HG03135 (cell line): ENCODE results near the gene FAM193B.
"Not testable (repeated sequence)": the region's sequence is repeated elsewhere in the genome, so short reads cannot be mapped to it uniquely, and the experiment has no call there.

Source experiments
- ATAC-seq: cut with Tn5 transposase; IDR thresholded peaks from one replicate; pipeline ENCODE4 v1.9.1; 2021; ENCODE audit warnings: mild to moderate bottlenecking, moderate library complexity; ENCODE audit not compliant: unreplicated experiment

Gene FAM193B

DNA sequence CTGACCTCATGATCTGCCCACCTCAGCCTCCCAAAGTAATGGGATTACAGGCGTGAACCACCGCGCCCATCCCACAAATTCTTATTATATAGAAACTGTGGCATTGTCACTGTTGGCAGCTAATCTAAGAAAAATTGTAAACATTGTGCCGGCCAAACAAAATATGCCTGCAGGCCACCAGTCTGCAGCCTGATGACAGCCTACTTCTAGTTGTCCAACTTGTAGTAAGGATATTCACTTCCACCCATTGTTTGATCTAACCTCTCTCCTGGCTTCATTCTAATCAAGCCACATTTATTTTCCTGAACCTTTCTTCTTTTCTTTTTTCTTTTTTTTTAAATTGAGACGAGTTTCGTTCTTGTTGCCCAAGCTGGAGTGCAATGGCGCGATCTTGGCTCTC, 24.0 kb upstream of the FAM193B start:
- ATAC-seq, result no peak

DNA sequence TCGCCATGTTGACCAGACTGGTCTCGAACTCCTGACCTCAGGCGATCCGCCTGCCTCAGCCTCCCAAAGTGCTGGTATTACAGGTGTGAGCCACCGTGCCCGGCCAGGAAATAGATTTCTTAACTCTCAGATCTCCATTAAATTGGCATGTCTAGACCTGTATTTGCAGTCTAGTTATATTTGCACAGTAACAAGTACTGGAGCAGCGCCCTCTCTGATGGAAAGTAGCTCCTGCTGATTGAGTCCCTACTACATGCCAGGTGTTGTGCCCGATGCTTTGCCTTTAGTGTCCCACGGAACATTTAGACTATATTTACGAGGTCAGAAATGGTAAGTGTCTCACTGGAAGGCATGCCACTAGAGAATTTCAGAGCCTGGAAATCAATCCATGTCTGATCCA, 21.8 kb upstream of the FAM193B start:
- ATAC-seq, result no peak

DNA sequence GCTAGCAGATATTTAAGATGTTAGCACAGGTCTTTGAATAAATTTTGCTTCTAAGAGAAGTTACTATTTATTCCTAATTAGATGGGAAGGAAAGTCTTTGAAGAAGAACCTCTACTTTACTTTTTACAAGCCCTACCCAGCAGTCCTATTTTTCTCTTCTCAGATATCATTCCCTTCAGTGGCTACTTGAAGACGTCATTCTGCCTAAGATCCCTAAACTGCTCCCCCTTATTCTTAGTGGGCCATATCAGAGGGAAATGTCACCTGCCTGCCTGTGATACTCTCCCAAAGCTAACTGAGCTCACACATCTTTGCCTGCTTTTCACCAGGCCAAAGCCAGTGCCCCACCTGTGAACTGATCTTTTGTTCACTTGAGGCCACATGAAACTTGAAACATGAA, 21.1 kb upstream of the FAM193B start:
- ATAC-seq, result no peak

DNA sequence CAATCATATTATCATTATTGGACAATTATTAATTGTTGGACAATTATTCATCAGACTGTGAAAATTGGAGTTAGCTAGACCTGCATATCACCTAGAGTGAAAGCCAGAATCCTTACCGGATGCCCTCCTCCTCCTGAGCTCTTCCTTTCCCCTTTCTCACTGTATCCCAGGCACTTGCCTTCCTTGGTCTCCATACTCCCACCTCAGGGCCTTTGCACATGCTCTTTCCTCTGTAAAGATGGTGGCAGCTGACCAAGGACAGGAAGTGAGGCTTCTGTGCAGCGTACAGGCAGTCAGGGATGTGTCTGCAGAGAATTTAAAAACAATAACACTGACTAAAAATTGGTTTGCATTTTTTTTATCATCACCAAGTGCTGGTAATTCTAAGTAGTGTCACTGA, 15.5 kb upstream of the FAM193B start:
- no peak for ATAC-seq

DNA sequence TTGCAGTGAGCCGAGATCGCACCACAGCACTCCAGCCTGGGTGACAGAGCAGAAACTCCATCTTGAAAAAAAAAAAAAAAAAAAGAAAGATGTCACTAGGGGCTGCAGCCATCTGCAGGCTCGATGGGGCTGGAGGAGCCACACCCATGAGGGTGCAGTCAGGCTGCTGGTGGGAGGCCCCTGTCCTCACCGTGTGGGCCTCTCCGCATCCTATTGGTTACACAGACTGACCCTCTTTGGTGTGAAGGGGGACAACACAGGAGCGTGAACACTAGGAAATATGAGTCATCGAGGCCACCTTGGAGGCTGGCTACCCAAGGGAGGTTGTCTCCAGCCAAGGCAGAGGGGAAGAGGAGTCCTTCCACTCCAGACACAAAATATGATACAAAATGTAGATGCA, 14.0 kb upstream of the FAM193B start:
- no peak for ATAC-seq

DNA sequence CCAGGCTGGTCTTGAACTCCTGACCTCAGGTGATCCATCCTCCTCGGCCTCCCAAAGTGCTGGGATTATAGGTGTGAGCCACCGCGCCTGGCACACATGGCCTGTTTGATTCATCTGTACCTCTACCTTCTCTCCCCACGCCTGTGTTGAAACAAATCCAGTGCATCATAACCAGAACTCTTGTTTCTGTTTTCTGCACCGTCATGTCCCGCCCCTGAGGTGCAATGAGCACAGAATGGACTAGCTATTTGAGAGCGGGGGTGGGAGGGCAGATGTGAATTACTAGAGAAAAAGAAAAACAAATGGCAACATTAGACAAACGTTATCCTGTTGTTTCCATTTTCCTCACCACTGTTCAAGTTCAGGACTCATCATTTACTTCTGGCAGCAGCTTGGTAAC, 10.7 kb upstream of the FAM193B start:
- ATAC-seq, result no peak

DNA sequence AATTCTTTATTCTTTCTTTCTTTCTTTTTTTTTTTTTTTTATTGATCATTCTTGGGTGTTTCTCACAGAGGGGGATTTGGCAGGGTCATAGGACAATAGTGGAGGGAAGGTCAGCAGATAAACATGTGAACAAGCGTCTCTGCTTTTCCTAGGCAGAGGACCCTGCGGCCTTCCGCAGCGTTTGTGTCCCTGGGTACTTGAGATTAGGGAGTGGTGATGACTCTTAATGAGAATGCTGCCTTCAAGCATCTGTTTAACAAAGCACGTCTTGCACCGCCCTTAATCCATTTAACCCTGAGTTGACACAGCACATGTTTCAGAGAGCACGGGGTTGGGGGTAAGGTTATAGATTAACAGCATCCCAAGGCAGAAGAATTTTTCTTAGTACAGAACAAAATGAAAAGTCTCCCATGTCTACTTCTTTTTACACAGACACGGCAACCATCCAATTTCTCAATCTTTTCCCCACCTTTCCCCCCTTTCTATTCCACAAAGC, 5.1 kb upstream of the FAM193B start:
- ATAC-seq, result not testable (repeated sequence)

DNA sequence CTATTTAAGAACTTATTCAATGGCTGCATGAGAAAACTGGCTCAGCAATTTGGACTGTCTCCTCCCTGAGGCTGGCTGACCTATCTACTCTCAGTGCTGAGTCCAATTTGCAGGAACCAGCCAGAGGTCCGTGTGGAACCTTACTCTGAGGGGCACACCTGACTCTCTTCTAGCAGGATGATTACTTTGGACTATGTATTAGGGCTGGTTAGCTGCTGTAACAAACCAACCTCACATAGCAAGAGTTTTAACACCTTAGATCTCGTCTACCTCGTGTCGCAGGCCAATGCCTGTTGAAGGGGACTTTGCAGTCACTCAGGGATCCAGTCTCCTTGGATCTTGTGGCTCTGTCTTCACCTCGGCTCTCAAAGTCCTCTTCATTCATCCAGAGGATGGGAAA, 3.4 kb upstream of the FAM193B start:
- no peak for ATAC-seq

DNA sequence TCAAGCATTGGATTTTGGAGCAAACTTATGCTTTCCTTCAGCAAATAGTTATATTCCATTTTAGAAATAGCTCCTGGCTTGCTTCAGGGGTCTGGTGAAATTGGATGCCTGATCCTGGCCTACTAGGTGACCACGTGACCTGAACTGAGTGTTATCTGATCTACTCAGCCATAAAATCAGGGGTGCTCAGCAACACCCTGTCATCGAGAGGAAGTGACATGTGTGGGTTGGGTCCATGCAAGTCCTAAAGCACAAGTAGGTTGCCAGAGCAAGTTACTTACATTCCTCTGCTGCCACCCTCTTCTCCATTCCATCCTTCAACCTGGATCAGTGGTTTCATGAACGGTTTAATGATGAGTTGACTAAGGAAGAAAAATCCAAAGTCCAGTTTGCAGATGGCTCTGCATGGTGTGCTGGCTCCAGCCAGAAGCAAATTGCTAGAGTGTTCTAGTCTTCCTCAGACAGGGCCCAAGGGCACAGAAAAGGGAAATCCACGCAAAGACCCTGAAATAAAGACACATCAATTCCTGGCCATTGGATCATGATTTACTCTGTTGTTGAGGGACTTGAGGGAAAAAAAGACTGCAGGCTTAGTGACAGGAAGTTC, 2.8 kb upstream of the FAM193B start:
- no peak for ATAC-seq

DNA sequence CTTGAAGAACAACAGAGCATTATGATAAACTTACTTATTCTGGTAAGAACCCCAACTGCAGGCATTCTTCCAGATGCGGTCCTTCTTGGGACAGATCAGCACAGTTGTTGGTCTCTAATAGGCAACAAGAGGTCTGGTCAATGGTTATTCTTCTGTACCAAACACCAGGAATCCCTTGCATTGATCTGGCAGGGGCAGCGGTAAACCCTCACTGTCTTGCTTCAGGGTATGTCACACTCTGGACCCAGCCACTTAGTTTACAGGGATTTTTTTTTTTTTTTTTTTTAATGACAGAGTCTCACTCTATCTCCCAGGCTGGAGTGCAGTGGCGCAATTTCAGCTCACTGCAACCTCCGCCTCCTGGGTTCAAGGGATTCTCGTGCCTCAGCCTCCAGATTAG, 1.3 kb upstream of the FAM193B start:
- ATAC-seq, result no peak

DNA sequence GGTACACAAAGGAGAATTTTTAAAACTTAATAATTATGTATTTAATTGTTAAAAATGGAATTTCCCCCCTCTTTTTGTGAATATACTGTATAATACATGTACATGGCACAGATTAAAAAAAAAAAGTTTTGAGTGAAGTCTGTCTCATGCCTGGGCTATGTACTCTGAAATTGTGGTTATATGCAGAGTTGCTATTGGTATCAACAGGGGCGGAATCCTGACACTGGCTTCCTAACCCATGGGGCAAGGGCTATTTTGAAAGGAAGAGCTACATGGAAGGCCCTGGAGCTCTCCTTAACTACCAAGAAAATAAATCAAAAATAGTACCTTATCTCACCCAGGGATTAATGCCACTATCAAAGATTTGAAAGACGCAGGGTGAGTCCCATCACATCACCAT, 865 bp upstream of the FAM193B start:
- no peak for ATAC-seq

DNA sequence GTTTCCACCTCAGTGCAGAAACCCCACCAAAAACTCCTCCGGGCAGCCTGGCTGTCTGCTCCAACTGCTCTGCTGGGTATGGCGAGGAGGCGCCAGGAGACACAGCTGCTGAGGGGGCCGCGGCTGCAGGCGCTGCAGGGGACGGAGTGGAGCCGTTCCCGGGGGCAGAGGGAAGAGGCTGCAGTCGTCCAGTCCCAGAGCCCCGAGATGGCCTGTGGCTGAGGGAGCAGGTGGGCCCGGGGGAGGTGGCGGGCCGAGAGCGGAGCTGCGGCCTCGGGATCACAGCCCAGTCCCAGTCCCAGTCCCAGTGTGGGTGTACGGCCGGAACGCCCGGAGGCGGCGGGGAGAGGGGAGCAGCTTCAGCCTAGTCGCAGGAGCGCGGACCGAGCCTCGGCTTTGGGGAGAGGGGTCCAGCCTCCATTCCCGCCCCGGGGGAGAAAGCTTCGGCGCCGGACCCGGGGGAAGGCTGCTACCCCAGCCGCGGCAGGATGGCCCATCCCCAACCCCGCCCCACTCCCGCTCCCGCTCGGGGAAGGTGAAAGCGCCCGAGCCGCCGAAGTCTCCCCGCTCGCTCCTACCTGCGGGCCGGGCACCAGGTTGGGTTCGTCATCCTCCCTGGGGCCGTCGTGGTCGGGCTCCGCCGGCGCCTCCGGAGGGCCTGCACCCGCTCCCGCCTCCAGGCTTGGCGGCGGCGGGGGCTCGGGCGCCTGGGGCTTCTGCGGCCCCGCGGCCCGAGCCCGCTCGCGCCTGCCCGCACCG, 513 bp downstream of the FAM193B start:
- peak; percentile 41 for ATAC-seq

DNA sequence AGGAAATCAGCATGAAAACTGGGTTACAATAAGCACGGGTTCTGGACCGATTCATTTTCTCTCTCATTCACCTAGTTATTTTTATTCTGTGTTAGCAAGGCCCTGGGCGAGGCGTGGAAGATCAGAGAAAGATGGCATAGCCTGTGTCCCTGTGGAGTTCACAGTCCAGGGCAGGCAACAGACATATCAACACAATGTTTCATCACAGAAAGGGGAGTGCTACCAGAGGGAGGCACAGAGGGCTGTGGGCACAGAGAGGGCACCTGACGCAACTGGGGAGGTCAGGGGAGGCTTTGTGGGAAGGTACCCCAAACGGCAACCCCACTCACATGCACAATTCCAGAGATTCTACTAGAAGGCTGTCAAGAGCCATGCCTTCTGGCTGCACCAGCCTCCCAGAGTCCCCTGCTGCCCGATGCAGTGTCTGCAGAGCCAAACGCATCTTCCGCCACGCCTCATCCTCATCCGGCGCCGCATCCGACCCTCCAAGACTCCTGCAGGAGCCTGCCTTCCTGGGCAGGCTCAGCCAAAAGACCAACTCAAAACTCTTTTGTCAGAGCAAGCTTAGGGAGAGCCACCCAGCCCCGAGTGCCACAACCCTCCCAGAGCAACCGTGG, 1.4 kb downstream of the FAM193B start:
- ATAC-seq, result no peak

DNA sequence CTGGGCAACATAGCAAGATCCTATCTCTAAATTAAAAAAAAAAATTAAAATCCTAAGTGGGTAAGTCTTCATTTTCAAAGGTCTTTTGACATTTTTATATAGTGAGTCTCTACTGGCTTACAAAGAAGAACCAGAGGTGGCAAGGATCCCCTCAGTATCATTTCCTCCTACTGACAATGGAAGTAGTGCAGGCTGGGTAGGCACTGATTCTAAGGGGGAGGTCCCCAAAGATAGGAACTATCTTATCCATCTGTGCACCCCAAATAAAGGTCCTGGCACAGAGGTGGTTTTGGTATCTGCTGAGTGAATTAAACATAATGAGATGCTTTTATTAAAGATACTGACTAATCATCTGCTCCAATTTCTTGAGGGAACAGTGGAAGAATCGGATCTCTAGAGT, 4.2 kb downstream of the FAM193B start:
- ATAC-seq, result no peak

DNA sequence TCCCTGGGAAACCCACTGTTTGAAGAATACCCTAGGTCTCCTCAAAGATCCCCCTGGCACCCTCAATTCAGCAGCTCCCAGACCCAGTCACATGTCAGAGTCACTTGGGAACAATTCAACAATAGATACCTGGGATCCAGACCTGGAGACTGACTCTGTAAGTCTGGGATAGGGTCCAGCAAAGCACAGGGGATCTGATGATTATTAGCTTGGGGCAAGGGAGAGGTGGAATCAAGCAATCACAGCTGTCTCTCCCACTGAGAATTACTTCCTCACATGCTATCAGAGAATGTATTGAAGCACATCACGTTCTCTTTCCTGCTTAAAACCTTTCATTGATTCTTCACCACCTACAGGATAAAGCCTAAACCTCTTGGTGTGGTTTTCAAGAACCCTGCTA, 5.9 kb downstream of the FAM193B start:
- ATAC-seq, result no peak

DNA sequence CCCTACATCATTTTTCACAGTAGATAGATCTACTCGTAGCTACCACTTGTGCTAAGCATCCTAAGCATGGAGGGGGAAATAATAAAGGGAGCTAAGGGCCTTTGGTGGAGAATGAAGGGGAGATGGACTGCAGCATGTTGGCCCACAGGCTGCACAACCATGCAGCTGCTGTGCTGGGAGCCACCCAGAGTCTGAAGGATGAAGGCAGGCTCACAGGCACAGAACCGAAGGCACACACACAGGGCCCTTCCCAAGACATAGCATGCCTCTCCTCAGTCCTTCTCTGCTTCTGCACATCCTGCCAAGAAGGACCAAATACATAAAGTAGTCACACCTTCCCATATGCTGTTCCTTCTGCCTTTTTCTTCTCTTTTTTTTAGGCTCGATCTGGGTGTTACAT, 6.6 kb downstream of the FAM193B start:
- ATAC-seq, result no peak

DNA sequence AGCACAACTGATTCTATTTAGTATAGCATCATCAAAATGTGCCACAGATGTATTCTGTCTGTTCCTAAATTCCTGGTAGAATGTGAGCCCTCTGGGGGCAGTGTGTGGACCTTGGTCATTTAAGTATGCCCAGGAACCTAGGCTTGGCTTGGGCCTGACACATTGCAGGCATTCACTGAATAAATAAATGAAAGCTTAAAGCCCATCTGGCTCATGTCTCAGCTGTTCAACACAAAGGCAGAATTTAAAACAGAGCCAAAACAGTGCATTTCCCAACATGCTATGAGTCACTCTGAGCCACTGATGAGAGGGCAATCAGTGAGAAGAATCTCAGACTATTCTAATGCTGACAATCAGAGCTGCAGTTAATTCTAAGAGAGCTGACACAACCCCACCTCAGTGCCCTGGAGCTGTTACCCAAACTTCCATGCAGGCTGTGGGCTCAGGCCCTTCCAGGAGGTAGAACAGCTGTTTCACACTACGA, 8.1 kb downstream of the FAM193B start:
- no peak for ATAC-seq

DNA sequence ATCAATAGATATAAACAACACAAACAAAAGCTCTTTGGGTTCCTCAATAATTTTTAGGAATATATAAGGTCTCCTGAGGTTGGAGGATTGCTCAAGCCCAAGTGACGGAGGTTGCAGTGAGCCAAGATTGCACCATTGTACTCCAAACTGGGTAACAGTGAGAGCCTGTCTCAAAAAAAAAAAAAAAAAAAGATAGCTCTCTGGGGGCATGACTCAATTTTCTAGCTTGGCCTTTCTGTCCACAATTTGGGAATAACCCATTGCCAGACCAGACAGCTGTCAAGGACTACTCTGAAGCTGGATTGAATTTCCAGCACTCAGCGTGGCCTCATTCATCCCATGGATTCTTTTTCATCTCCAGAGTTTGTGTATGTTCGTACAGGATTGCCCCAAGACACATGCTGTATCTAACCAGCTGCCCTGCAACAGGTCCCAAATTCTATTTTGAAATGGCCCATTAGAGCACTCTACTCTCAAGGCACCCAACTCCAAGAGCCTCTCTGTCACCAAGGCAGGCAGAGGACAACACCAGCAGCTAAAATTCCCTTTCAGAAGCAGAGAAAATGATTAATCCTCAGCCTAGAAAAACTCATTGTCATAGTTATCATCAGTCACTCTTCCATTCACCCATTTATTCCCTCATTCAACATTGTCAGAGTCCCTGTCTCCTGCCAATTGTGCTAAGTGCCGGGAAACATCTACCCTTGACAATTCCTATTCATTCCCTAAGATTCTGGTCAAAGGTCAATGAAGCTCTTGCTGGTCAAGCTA, 8.7 kb downstream of the FAM193B start:
- no peak for ATAC-seq

DNA sequence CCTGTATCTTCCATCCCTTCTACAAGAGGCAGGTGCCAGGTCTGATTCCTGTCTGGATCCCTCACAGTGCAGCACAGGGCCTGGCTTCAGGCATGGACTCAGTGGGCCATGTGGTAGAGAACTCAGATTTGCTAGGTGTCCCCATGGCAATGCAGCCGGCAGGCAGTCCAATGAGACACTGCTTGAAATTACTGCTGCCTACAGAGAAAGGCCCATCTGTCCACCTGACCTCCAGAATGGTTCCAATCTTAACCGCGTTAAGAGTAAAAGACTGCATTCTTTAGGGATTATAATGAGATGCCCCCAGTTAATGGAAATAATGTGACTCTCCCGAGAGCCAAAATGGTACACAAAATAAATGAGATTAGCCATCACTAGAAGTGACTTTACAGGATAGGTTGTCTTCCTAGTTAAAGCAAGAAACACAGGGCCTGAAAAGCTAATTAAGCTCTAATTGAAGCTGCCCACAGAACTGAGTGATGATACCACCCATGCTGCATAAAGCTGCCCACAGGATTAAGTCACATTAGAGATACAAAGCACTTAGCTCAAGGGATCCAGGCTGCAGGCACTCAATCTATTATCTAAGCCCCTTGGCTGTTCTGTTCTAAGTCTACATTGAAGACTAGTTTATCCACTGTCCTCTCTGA, 11.4 kb downstream of the FAM193B start:
- no peak for ATAC-seq

DNA sequence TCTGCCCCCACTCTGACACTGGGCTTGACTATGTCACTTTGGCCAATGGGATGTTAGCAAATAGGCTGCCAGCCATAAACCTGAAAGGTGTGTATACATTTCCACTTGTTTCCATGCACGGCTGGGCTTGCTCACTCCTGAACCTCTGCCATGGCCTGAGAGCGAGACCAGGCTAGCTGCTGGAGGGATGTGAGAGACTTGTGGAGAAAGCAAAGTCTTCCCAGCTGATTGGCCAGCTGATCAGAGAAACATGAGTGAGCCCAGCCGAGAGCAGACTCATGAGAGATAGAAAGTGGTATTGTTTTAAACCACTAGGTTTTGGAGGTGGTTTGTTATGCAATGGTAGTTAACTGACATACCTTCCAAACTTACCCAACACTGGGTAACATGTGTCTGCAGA, 13.9 kb downstream of the FAM193B start:
- no peak for ATAC-seq

DNA sequence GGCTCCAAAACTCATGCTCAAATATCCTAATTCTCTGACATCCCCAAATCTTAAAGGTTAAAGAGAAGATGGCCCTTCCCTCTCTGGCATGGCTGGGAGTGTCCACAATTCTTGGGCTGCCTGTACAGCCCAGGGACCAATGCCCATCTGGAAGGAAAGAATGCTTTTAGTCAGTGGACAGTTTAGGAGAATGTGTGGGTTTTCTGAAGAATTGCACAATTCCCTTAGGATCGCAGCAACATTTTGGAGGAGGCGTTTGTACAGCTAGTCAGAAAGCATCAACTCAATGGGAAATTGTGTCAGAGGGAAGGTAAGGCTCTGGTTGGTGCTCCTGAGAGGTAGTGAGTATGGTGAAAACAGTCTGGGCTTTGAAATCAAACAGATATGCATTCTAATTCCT, 15.0 kb downstream of the FAM193B start:
- ATAC-seq, result no peak
